ENCODE measurements around the gene MBTD1.

DNA sequence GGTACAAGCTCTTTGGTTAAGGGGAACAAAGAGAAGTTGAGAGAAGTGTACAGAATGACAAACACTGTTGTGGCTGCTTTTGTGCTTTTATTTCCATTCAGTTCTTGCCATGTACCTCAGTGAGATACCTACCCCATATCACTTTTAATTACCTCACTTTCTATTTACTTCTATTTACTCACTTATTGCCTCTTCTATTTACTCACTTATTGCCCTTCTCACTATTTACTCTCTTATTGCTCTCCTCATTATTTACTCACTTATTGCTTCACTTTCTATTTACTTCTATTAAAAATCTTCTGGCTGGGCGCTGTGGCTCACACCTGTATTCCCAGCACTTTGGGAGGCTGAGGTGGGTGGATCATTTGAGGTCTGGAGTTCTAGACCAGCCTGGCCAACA, 41.9 kb downstream of the MBTD1 start:
- TF ChIP-seq CTCF (conservative IDR thresholded peaks at IDR 0.05; ENCODE audit: low read depth, low read length) (no peak), EZH2 (IDR thresholded peaks at IDR 0.05; ENCODE audit: borderline replicate concordance, low read depth, low read length, poor library complexity, severe bottlenecking) (no peak)
